K562 (cell line): Measurements from ENCODE around the gene CFHR1. TPM values are rescaled to one million over a fixed set of nuclear protein-coding genes. Genes with fewer than 3 reads are reported as not detected.
"Not testable (repeated sequence)": the region's sequence is repeated elsewhere in the genome, so short reads cannot be mapped to it uniquely, and the experiment has no call there.

Experiments
- ATAC-seq: fragments of 200-7000 bp; cut with Tn5 transposase; 3 replicates; pipeline ENCODE4 v1.9.1; 2020; ENCODE audit warnings: moderate library complexity
- BruUV-seq: library from RNA; stranded (reverse); fragments of 400-500 nt; replicated peaks from 2 replicates; lab custom pipeline; 2021; lab: Mats Ljungman, UMichigan
- CTCF ChIA-PET: fragments of 300-600 bp; formaldehyde crosslinking; extraction: SDS; loops from one replicate; lab custom pipeline; 2021; ENCODE audit warnings: low intra/inter-chr PET ratio; lab: Yijun Ruan, JAX
- POLR2A ChIA-PET: fragments of 300-600, 350-650 bp; sonication (Branson Sonifier 250); formaldehyde crosslinking; extraction: SDS; loops from one replicate; lab custom pipeline; 2021; ENCODE audit warnings: antibody characterized with exemption, inconsistent platforms; lab: Yijun Ruan, JAX
- DNase-seq, 4 experiments: peaks; one replicate each; pipeline versions ENCODE4 v3.0.0 to v3.0.0-alpha.2; 2011 to 2018; ENCODE audit warnings: low spot score in 3 of 4, mixed read lengths in 3 of 4; ENCODE audit errors: extremely low read depth in 1 of 4
- FAIRE-seq: peaks from 2 replicates; lab custom pipeline; 2011; peaks lifted over from hg19 to GRCh38; lab: Jason Lieb, UNC
- H2AFZ ChIP-seq: 2 replicates; pipeline ENCODE4 v1.6.0; 2011; ENCODE audit warnings: low read depth, low read length, control low read depth, inconsistent platforms
- H3K27ac ChIP-seq: fragments of 200-600 bp; 3 replicates; pipeline ENCODE4 v1.8.0; 2011; ENCODE audit warnings: low read depth, mild to moderate bottlenecking, control low read depth, inconsistent platforms, low read length, moderate library complexity, mixed read lengths; ENCODE audit errors: extremely low read depth
- H3K27me3 ChIP-seq, 2 experiments: fragments of 300-600 bp in 1 of 2; 2 replicates in 1 of 2; 3 replicates in 1 of 2; pipeline versions ENCODE4 v1.6.0 to v1.8.0; 2011; ENCODE audit warnings: inconsistent platforms in 2 of 2, low read length in 2 of 2, mild to moderate bottlenecking in 1 of 2, mixed read lengths in 1 of 2, moderate library complexity in 1 of 2; ENCODE audit not compliant: control insufficient read depth in 2 of 2, insufficient read depth in 2 of 2
- H3K36me3 ChIP-seq: fragments of 300-600 bp; 3 replicates; pipeline ENCODE4 v1.8.0; 2011; ENCODE audit warnings: mild to moderate bottlenecking, low read length, inconsistent platforms; ENCODE audit not compliant: control insufficient read depth, insufficient read depth
- H3K4me1 ChIP-seq, 2 experiments: fragments of 200-600 bp in 1 of 2; replicated peaks in 1 of 2; 2 replicates in 1 of 2; 3 replicates in 1 of 2; pipeline versions ENCODE4 v1.5.1 to v1.8.0; 2011; ENCODE audit warnings: inconsistent platforms in 2 of 2, low read length in 2 of 2, mild to moderate bottlenecking in 1 of 2, mixed read lengths in 1 of 2, moderate library complexity in 1 of 2; ENCODE audit not compliant: control insufficient read depth in 2 of 2, insufficient read depth in 2 of 2
- H3K4me2 ChIP-seq: 2 replicates; pipeline ENCODE4 v1.6.1; 2011; ENCODE audit warnings: low read length, control low read depth, inconsistent platforms, mixed read lengths; ENCODE audit not compliant: insufficient read depth
- H3K4me3 ChIP-seq: fragments of 200-600 bp; sonication (generic), shearing (Covaris generic); 2 replicates; pipeline ENCODE4 v1.5.1; 2016; ENCODE audit warnings: control low read depth, inconsistent platforms
- H3K79me2 ChIP-seq: fragments of 200-600 bp; 3 replicates; pipeline ENCODE4 v1.8.0; 2011; ENCODE audit warnings: low read length, inconsistent platforms; ENCODE audit not compliant: control insufficient read depth, insufficient read depth
- H3K9ac ChIP-seq, 2 experiments: 2 replicates each; pipeline versions ENCODE4 v1.6.0 to v1.6.1; 2011; ENCODE audit warnings: low read depth in 2 of 2, low read length in 2 of 2, control low read depth in 1 of 2, inconsistent platforms in 1 of 2, mild to moderate bottlenecking in 1 of 2, mixed read lengths in 1 of 2; ENCODE audit not compliant: insufficient read depth in 1 of 2
- H3K9me1 ChIP-seq: one replicate; pipeline ENCODE4 v1.6.0; 2011; ENCODE audit warnings: inconsistent platforms, mild to moderate bottlenecking, low read length, moderate library complexity; ENCODE audit not compliant: control insufficient read depth, insufficient read depth
- H3K9me3 ChIP-seq: replicated peaks from 2 replicates; pipeline ENCODE4 v1.5.1; 2011; ENCODE audit warnings: low read depth, low read length, inconsistent platforms; ENCODE audit not compliant: control insufficient read depth, insufficient read depth
- H4K20me1 ChIP-seq: replicated peaks from 2 replicates; pipeline ENCODE4 v1.6.1; 2011; ENCODE audit warnings: low read length, inconsistent platforms, mixed read lengths; ENCODE audit not compliant: control insufficient read depth, insufficient read depth
- BACH1 ChIP-seq: fragments of 200-800 bp; sonication (Bioruptor generic); IDR thresholded peaks from 2 replicates; pipeline ENCODE4 v1.6.1; 2016; ENCODE audit warnings: missing genetic modification characterization, missing compliant biosample characterization
- ETV1 ChIP-seq: fragments of 450-650 bp; conservative IDR thresholded peaks from 2 replicates; pipeline ENCODE4 v1.6.1; 2016; ENCODE audit warnings: missing genetic modification characterization, control low read depth, low read depth, missing compliant biosample characterization
- NCOA2 ChIP-seq, 2 experiments: fragments of 450-650 bp; IDR thresholded peaks; 2 replicates each; pipeline ENCODE4 v1.6.1; 2018; ENCODE audit warnings: mild to moderate bottlenecking in 2 of 2, moderate library complexity in 1 of 2; ENCODE audit not compliant: partially characterized antibody in 2 of 2
- PCBP2 ChIP-seq: fragments of 200-400 bp; formaldehyde crosslinking; IDR thresholded peaks from 2 replicates; pipeline ENCODE4 v1.6.1; 2018; ENCODE audit warnings: low read length, low read depth, mild to moderate bottlenecking, moderate library complexity; ENCODE audit not compliant: poor library complexity, severe bottlenecking
- SRSF9 ChIP-seq: fragments of 200-400 bp; formaldehyde crosslinking; IDR thresholded peaks from 2 replicates; pipeline ENCODE4 v1.6.1; 2017; ENCODE audit warnings: low read depth, low read length, borderline replicate concordance
- ZNF24 ChIP-seq: fragments of 450-650 bp; IDR thresholded peaks from 2 replicates; pipeline ENCODE4 v1.6.1; 2016
- ZNF318 ChIP-seq, 2 experiments: fragments of 450-650 bp; IDR thresholded peaks; 2 replicates each; pipeline ENCODE4 v1.6.1; 2016; ENCODE audit warnings: mild to moderate bottlenecking in 2 of 2, borderline replicate concordance in 1 of 2, low read depth in 1 of 2, moderate library complexity in 1 of 2
- ZNF707 ChIP-seq: fragments of 250-450 bp; sonication (Bioruptor Pico); conservative IDR thresholded peaks from 2 replicates; pipeline ENCODE4 v1.8.0; 2022; ENCODE audit warnings: inconsistent platforms, mild to moderate bottlenecking, moderate library complexity
- WGBS: fragments of 100-300 bp; shearing (Covaris generic); methylation state at CpG from one replicate; pipeline ENCODE4 v1.1.6; 2016; ENCODE audit warnings: low coverage, mixed read lengths; ENCODE audit not compliant: insufficient coverage; ENCODE audit errors: missing lambda C conversion rate; 5-methylcytosine and 5-hydroxymethylcytosine counted together
- in situ Hi-C: fragments of 300-500 bp; cut with MboI; formaldehyde crosslinking; loops from 4 replicates; pipeline ENCODE4 v1.15.0; 2018; ENCODE audit warnings: inconsistent platforms, mixed read lengths
- intact Hi-C: fragments of 100-400 bp; cut with micrococcal nuclease; formaldehyde crosslinking; loops from 2 replicates; pipeline ENCODE4 v1.14.2; 2022
- polyA plus RNA-seq, 8 experiments: library from polyadenylated mRNA; depleted of rRNA in 4 of 8; stranded (reverse) in 5 of 8; unstranded in 3 of 8; fragments of >200 nt; fragmentation: Nextera tagmentation in 2 of 8; fragmentation: Illumina TruSeq in 1 of 8; extraction: Ambion mirVana in 2 of 8; extraction: Trizol in 1 of 8; gene quantifications; 2 replicates each; pipeline versions ENCODE4 v1.2.1 to v1.2.3, GENCODE V29; 2011 to 2014; ENCODE audit warnings: inconsistent platforms in 1 of 8, missing spikeins in 1 of 8
- total RNA-seq, 7 experiments: library from RNA; depleted of rRNA in 6 of 7; stranded (reverse); fragments of >200 nt in 6 of 7; fragmentation: Illumina TruSeq in 2 of 7; extraction: Trizol in 2 of 7; gene quantifications; 2 replicates each; pipeline versions ENCODE4 v1.2.1 to v1.2.3, GENCODE V29; 2011 to 2021; ENCODE audit warnings: low replicate concordance in 1 of 7

CFHR1 gene
- total and polyA plus RNA-seq, 9 of the 15 experiments (the other 6 are each of a cell fraction or from before 2014, with no cell fraction given) = 0.17 to 0.29 TPM; not detected in 7

- H3K27me3 ChIP-seq, H3K36me3 ChIP-seq, POLR2A ChIA-PET, intact Hi-C loops, H3K9ac ChIP-seq, CTCF ChIA-PET, H4K20me1 ChIP-seq, H3K27ac ChIP-seq, H3K4me3 ChIP-seq, in situ Hi-C loops, H3K79me2 ChIP-seq, FAIRE-seq, ATAC-seq, H3K4me2 ChIP-seq, DNase-seq, H3K9me3 ChIP-seq, H3K9me1 ChIP-seq, H2AFZ ChIP-seq, BruUV-seq, H3K4me1 ChIP-seq: not testable (repeated sequence)
- no CpG with 5 or more reads among the region's 4 CpGs for WGBS
These were observed 25.4 kb upstream of the CFHR1 start for GRCh38 chr1:196794103-196794502.

DNA sequence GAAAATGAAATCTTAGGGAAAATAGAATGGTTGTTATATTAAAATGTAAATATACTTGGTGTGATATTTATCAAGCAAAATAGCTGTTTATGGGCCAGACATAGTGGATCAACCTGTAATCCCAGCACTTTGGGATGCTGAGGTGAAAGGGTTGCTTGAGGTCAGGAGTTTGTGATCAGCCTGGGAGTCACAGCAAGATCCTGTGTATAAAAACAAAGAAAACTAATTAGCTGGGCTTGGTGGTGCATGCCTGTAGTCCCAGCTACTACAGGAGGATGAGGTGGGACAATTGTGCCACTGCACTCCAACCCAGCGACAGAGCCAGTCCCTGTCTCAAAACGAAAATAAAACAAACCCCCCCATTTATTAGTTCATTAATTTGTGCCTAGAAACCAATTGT lies 21.6 kb upstream of the CFHR1 start:
- Histone ChIP-seq H3K27me3 (no peaks in the 10 kb centered on the region), H3K4me2 (no peak overlapping the region), H3K27ac (no peak overlapping the region), H4K20me1 (no peaks in the 10 kb centered on the region), H3K4me1 (no peaks in the 10 kb centered on the region)
- no TSS peak for BruUV-seq
- intact Hi-C loops (no loop called here), in situ Hi-C loops (no loop called here)
- ATAC-seq (no peak), DNase-seq (no peak)
- CTCF ChIA-PET = no interaction called here
- TF ChIP-seq SRSF9 (no peak), ZNF24 (no peak), ZNF707 (CRISPR knock-in tag) (no peak), ETV1 (tag) (no peak), PCBP2 (no peak), ZNF318 (IDR thresholded peaks at IDR 0.05; ENCODE audit: borderline replicate concordance in 1 of 2, low read depth in 1 of 2) (no peak), BACH1 (no peak), NCOA2 (IDR thresholded peaks at IDR 0.05; ENCODE audit: partially characterized antibody in 2 of 2) (no peak)
- TF ChIP-seq, all 486 proteins: peak for 0
- H2AFZ ChIP-seq = no peak overlapping the region
- no peak for FAIRE-seq
- H3K79me2 ChIP-seq = no peaks in the 10 kb centered on the region
- no peak overlapping the region for H3K4me3 ChIP-seq
- POLR2A ChIA-PET = no interaction called here
- H3K36me3 ChIP-seq = no peaks in the 10 kb centered on the region
- no peaks in the 10 kb centered on the region for H3K9me1 ChIP-seq
- no peak overlapping the region for H3K9ac ChIP-seq
- 0% methylated on average over 2 of the region's 2 CpGs for WGBS
- H3K9me3 ChIP-seq = no peaks in the 10 kb centered on the region
